ENCODE results near the gene PAN3.

The PAN3 gene

DNA sequence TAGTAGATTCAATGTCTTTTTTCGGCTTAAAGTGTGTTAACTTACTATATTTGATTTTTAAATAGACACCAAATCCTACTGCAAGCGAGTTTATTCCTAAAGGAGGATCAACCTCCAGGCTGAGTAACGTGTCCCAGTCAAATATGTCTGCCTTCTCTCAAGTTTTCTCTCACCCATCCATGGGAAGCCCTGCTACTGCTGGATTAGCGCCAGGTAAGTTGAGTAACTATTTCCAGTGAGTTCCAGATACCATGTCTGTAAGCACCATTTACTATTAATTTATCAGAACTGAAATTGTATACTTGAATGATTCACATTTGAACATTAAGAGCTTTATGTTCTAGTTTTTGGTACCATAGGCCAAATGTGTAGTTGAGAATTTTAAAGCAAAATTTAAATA lies 81.8 kb downstream of the PAN3 start:
- no peak for DNase-seq

DNA sequence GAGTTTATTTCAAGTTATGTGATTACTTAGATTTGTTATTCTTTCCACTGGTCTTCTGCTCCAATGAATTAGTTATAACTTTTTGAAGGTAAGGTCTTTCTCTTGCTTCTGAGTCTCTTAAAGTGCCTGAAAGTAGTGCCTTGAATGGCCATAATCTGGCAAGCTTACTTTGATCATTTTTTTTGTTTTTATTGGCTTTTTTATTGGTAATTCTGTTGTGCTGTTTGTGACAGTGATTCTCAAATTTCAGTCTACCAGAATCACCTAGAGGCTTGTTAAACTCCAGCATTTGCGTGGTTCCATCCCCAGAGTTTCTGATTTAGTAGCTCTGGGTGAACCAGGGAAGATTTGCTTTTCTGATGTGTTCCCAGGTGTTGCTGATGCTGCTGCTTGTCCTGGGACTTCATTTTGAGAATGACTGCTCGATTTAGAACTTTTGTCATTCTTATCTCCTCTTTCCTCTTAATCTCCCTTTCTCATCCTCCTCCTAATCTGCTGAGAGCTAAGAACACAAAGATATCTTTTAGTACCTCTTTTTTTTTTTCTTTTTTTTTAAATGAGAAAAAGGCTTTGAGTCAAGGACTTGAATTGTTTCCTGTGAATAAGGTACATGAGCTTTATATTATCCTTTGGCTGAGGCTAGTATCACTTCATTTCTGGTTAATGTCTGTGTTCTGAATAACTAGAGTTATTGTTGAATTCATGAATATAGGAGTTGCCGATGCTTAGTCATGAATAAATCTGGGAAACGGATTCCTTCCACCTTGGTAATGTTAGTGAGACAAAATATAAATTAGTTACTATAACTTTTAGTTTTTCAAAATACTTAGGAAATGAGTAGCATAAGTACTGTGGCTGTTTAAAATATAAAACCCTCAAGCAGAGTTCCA lies 91.4 kb downstream of the PAN3 start:
- no peak for DNase-seq

GRCh38 chr13:28231642-28232041 lies 93.3 kb downstream of the PAN3 start:
- DNase-seq: no peak

DNA sequence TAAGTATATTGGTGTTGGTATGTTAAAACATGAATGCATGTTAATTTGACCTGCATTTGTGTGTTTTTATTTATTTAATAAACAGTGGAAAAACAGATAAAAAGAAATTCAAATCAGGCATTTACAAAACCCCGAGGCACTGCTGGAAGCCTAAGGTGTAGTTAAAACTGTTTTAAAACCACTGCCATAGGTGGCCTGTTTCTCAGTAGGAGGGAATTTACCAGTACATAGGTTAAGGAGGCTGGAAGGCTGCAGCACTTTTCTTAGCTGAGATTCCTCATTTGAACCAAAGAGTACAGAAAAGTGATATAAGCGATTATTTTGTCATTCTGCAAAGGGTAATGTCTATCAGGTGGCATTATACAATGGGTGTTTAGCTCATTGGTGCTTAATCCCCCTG lies 99.6 kb downstream of the PAN3 start:
- DNase-seq: no peak

DNA sequence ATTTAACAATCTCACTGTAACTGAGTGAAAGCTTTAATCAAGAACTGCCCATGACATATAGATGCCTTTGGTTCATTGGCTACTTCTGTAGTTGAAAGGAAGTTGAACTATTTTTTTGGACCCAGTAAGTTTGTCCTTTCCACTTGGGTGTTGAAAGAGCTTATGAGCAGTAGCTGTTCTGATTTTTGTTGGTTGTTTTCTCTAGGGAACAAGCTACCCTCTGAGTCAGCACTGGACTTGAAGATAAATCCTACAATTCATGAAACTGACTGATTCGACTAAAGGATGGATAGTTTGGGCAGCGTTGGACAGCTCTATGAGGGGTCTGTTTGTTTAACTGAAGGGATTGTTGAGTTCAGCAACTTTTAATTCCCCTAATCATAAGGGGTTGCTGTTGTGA lies 101.0 kb downstream of the PAN3 start:
- no peak for DNase-seq

DNA sequence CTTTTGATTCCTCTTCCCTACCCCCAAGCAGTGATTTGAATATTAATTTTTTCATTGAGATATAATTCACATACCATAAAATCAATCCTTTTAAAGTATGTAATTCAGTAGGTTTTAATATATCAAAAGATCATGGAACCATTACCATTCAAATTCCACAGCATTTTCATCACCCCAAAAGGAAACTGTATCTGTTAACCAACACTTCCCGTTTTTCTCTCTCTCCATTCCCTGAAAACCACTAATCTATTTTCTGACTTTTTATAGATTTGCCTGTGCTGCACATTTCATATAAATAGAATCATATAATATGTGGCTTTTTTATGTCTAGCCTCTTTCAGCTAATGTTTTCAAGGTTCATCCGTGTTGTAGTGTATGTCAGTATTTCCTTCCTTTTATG lies 107.1 kb downstream of the PAN3 start:
- DNase-seq: no peak

DNA sequence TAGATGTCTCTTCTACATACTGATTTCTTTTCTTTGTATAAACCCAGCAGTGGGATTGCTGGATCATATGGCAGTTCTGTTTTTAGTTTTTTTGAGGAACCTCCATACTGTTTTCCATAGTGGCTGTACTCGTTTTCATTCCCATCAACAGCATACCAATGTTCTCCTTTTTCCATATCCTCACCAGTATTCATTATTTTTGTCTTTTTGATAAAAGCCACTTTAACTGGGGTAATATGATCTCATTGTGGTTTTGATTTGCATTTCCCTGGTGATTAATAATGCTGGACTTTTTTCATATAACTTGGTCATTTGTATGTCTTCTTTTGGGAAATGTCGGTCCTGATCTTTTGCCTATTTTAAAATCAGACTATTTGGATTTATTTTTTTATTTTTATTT lies 108.5 kb downstream of the PAN3 start:
- no peak for DNase-seq

DNA sequence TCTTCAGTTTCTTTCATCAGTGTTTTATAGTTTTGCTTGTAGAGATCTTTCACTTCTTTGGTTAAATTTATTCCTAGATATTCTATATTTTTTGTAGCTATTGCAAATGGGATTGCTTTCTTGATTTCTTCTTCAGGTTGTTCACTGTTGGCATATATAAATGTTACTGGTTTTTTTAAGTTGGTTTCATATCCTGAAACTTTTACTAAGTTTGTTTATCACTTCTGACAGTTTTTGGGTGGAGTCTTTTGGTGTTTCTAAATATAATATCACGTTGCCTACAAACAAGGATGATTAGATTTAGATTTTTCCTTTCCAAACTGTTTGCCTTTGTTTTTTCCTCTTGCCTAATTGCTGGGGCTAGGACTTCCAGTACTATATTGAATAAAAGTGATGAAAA lies 109.7 kb downstream of the PAN3 start:
- DNase-seq: no peak

DNA sequence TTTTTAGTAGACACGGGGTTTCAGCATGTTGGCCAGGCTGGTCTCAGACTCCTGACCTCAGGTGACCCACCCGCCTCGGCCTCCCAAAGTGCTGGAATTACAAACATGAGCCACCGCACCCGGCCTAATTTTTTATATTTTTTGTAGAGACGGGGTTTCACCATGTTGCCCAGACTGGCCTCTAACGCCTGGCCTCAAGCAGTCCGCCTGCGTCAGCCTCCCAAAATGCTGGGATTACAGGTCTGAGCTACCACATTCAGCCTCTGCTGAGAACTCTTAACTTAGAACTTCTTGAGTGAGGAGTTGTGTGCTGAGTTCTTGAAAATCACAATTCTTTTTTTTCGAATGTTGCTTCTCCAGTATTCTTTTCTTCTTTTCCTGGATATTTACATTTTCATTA lies 112.2 kb downstream of the PAN3 start:
- DNase-seq: no peak

- no peak for DNase-seq
Observed at GRCh38 chr13:28251466-28251865, 113.1 kb downstream of the PAN3 start.

DNA sequence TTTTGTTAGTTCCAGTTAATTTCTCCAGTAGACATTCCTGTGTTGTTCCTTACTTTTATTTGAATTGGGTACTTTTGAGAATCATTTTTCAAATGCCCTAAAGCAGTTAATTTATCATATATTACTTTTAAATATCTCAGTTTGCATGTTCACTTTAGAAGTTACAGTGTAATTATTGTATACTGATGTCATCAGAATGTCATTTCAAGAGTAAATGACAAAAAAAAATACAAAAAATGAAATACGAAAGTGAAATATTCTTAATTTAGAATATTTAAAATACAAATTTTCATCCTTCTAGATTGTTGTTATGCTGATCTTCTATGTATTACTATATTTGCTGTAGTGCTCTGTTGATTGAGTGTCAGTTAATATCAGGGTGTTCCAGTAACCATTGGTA lies 114.2 kb downstream of the PAN3 start:
- DNase-seq: no peak

DNA sequence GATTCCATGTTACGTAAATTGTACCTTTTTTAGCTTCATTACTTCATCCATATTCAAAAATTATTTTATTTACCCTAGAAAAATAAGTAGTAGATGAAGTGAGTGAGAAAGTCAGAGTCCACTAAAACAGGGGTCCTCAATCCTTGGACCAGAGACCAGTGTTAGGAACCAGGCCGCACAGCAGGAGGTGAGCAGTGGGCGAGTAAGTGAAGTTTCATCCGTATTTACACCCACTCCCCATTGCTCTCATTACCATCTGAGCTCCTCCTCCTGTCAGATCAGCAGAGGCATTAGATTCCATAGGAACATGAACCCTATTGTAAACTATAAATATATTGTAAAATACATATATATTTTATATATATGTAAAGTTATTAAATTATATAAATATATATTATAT lies 119.0 kb downstream of the PAN3 start:
- DNase-seq: no peak

DNA sequence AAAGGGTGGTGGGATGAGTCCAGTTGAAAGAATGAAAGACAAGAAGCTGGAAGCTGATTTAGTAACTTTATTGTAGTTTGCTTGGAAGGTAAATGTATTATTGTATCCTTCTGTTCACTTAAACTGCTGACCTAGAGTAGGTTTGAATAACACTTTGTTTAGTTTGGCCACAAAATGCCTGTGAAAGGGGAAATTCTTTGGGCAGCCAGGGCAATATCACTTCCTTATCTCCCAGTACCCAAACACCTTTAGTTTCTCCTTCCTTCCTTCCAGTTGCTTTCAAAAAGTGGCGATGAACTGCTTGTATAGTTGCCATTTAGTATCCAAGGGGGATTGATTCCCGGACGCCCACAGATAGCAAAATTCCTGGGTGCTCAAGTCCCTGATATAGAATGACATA lies 120.1 kb downstream of the PAN3 start:
- DNase-seq: no peak

DNA sequence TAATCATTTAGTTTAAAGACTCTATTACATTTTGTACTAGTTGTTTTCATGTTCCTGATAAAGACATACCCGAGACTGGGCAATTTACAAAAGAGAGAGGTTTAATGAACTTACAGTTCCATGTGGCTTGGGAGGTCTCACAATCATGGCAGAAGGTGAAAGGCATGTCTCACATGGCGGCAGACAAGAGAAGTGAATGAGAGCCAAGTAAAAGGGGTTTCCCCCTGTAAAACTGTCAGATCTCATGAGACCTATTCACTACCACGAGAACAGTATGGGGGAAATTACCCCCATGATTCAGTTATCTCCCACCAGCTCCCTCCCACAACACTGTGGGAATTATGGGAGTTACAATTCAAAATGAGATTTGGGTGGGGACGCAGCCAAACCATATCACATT lies 129.2 kb downstream of the PAN3 start:
- DNase-seq: no peak

- no peak for DNase-seq
Observed at GRCh38 chr13:28268800-28269223, 130.5 kb downstream of the PAN3 start.

DNA sequence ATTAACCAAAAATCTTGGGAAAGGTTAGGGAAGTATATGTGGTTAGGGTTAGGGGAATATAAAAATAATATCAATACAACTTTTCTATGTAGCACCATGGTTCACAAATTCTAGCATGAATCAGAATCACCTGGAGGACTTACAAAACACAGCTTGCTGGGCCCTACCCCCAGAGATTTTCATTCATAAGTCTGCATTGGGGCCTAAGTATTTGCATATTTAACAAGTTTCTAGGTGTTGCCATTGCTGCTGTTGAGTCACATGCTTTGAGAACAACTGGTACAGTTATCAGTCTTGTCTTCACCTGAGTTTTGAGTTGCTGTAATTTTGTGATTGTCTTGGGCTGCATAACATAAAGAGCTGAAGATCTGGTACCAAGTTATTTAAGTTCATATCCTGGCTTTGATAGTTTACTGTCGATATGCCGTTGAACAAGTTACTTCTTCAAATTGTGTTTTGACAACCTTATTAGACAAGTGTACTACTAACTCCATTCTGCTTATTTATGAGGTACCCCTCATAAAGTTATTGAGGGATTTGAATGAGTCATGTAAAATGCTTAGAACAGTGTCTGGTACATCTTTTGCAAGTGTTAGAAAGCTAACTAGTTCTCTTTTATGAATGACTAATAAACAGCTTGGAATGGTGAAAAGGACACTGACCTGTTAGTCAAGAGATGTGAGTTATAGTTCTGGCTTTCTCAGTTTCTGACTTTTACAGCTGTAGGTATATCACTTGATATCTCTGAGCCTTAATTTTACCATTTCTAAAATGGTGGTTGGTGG lies 132.9 kb downstream of the PAN3 start:
- no peak for DNase-seq

- DNase-seq: peak; percentile 33
Observed at GRCh38 chr13:28273919-28274318, 135.6 kb downstream of the PAN3 start.

DNA sequence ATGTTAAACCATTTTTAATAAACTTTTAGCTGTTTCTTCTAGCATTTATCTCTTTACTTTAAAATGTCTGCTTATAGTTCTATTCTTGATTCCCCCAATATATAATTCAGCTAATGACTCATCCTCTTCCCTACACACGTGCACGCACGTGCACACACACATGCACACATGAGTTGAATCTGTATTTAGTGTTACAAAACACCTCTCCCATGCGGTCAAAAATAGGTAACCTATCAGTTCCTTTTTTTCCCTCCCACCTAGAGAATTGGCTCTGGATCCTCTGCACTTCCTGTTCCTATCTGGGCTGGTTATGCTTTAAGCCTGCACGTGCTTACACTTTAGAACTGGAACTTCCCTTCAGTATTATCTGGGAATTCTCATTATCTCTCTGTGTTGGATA lies 144.1 kb downstream of the PAN3 start:
- DNase-seq: no peak

- no peak for DNase-seq
Observed at GRCh38 chr13:28283600-28283999, 145.3 kb downstream of the PAN3 start.

- no peak for DNase-seq
Observed at GRCh38 chr13:28286263-28286662, 147.9 kb downstream of the PAN3 start.

- DNase-seq: no peak
Observed at GRCh38 chr13:28297341-28297740, 159.0 kb downstream of the PAN3 start.

DNA sequence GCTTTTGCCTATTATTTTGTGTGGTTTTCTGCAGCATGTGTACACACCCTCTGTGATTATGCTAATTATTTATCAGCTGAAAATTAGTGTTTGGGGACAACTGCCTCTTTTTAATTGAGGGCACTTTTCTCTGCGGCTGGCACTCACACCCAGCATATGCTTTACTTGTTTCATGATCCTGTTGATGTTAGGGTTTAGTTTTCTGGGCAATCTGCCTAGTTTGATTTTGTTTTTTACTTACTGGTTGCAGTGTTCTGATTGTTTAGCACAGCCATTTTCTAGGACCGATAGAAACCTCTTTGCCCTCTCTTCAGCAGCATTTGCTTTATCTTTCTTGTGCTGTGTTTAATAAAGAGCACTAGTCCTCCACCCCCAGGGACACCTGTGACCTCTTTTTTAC lies 161.6 kb downstream of the PAN3 start:
- DNase-seq: no peak

DNA sequence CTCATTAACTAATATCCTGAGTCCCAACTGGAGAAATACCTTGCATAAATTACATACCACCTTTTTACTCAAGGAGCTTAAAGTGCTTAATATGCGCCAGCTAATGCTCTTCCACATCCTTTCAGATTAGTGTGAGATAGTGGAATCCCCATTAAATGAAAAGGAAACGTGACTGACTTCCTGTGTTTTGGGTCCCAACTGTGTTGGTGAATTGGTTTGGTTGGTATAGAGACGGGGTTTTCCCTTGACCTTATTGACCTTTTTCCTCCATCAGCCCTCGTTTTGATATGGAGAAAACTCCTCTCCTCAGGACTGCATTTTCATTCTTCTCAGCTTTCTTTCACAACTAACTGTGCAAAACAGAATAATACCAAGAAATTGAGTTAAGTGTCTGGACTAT lies 163.5 kb downstream of the PAN3 start:
- no peak for DNase-seq

- DNase-seq: no peak
Observed at GRCh38 chr13:28306325-28306724, 168.0 kb downstream of the PAN3 start.
